ENCODE measurements around the gene HACL1. TPM values are rescaled to one million over a fixed set of nuclear protein-coding genes. Genes with fewer than 3 reads are reported as not detected.
"Not testable (repeated sequence)": the region's sequence is repeated elsewhere in the genome, so short reads cannot be mapped to it uniquely, and the experiment has no call there.

The HACL1 gene
- total RNA-seq, 1 donor = 39.3 TPM

DNA sequence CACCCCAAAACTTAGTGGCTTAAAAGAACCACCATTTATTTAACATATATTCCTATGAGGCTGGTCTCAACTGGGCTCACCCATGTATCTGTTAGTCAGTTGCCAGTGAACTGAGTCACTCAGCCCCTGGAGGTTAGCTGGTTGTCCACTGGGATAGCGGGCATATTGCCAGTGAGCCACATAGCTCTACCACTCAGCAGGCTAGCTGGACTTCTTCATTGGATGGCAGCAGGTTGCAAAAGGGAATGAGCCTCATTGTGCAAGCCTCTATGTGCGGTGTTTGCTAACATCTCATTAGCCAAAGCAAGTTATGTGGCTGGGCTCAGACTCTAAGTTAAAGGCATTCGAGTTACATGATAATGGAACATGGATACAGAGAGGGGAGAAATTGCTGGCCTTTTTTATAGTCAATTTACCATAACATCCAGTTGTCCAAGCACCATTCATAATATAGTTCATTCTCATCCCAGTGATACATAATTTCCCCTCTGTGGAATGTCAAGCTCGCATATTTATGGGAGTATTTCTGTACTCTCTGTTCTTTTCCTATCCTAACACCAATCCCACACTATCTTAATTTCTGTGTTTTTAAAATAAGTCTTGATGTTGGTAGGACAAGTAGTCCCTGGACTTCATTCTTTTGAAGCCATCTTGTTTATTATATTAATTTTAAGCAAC, 8.9 kb upstream of the HACL1 start:
- H3K9me3 ChIP-seq (ENCODE audit: low read depth, low read length) = no peaks in the 10 kb centered on the region
- no peaks in the 10 kb centered on the region for H3K4me1 ChIP-seq (ENCODE audit: insufficient read depth, low read length)
- H3K27me3 ChIP-seq (ENCODE audit: insufficient read depth, low read length) = no peaks in the 10 kb centered on the region
- no peak overlapping the region for H3K4me3 ChIP-seq (ENCODE audit: low read length)

DNA sequence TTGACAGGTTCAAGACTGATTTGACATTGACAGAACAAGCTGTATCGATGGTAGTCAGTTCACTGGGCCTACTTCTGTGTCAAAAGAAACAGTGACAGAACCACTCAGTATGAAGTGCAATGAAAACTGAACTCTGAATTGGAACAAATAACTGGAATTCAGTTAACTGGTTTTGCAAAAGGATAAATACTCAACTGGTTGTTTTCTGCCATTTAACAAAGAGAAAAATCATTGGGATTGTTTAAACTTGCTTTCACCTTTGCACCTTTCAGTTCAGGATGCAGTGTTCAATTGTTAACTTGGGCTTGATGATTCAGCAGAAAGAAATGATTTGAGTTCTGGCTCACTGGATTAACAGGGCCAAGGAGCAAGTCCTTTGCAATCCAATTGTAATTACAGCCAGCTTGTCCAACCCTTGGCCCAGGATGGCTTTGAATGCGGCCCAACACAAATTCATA, 5.1 kb upstream of the HACL1 start:
- Histone ChIP-seq H3K9me3 (ENCODE audit: low read depth, low read length) (no peaks in the 10 kb centered on the region), H3K4me3 (ENCODE audit: low read length) (no peak overlapping the region), H3K4me1 (ENCODE audit: insufficient read depth, low read length) (peaks cover 9% of the 10 kb centered on the region), H3K27me3 (ENCODE audit: insufficient read depth, low read length) (no peaks in the 10 kb centered on the region)

DNA sequence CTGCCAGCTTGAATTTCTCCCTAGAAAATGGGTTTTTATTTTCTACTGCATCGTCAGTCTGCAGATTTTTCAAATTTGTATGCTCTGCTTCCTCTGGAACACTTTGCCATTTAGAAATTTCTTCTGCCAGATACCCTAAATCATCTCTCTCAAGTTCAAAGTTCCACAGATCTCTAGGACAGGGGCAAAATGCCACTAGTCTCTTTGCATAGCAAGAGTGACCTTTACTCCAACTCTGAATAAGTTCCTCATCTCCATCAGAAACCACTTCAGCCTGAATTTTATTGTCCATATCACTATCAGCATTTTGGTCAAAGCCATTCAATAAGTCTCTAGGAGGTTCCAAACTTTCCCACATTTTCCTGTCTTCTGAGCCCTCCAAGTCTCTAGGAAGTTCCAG, 3.2 kb upstream of the HACL1 start:
- peaks cover 20% of the 10 kb centered on the region for H3K4me1 ChIP-seq (ENCODE audit: insufficient read depth, low read length)
- H3K9me3 ChIP-seq (ENCODE audit: low read depth, low read length); H3K4me3 ChIP-seq (ENCODE audit: low read length); H3K27me3 ChIP-seq (ENCODE audit: insufficient read depth, low read length): not testable (repeated sequence)

GRCh38 chr3:15602816-15603215, 1.4 kb upstream of the HACL1 start:
- not testable (repeated sequence) for H3K9me3 ChIP-seq (ENCODE audit: low read depth, low read length); H3K4me3 ChIP-seq (ENCODE audit: low read length); H3K27me3 ChIP-seq (ENCODE audit: insufficient read depth, low read length)
- peaks cover 20% of the 10 kb centered on the region for H3K4me1 ChIP-seq (ENCODE audit: insufficient read depth, low read length)

- H3K9me3 ChIP-seq (ENCODE audit: low read depth, low read length) = no peaks in the 10 kb centered on the region
- H3K27me3 ChIP-seq (ENCODE audit: insufficient read depth, low read length) = no peaks in the 10 kb centered on the region
Observed at GRCh38 chr3:15602146-15602536, 772 bp upstream of the HACL1 start.

DNA sequence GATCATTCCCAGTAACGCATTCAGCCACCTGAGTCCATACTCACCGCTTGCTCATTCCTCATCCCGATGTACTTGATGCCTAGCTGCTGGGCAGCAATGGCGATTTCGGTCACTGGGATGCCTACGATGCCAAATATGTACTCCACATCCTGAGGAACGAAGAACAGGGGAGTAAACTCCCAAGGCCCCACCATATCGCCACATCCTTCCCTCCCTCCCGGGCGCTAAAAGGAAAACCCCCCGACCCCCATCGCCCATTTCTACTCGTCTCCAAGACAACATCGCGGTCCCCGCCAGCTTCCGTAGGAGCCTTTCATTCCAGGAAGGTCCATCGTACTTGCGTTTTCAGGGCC, 347 bp downstream of the HACL1 start:
- Histone ChIP-seq H3K27me3 (ENCODE audit: insufficient read depth, low read length) (no peaks in the 10 kb centered on the region), H3K9me3 (ENCODE audit: low read depth, low read length) (no peaks in the 10 kb centered on the region), H3K4me1 (ENCODE audit: insufficient read depth, low read length) (peaks cover 20% of the 10 kb centered on the region), H3K4me3 (ENCODE audit: low read length) (peak overlapping the region; percentile 79)

More at GRCh38 chr3:15602146-15602536, 772 bp upstream of the HACL1 start:
- peak overlapping the region; percentile 79 for H3K4me3 ChIP-seq (ENCODE audit: low read length)
- peaks cover 20% of the 10 kb centered on the region for H3K4me1 ChIP-seq (ENCODE audit: insufficient read depth, low read length)

DNA sequence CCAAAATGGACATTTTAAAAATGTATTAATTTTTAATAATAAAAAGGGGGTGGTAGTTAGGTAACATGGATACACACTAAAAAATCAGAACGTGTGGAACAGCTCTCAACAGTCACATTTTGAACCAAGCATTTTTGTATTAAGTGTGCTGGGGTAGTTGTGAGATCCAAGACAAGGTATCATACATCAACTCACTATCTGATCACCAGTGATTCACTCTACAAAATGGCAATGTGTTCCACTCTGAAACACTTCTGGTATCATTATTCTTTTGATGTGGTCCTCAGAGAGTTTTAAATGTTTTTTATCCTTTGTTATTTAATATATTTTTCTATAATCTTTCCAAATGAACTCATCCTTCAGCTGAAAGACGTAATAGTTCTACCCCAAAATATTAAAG, 5.4 kb downstream of the HACL1 start:
- H3K27me3 ChIP-seq (ENCODE audit: insufficient read depth, low read length) = no peaks in the 10 kb centered on the region
- no peak overlapping the region for H3K4me3 ChIP-seq (ENCODE audit: low read length)
- H3K4me1 ChIP-seq (ENCODE audit: insufficient read depth, low read length) = peaks cover 10% of the 10 kb centered on the region
- H3K9me3 ChIP-seq (ENCODE audit: low read depth, low read length) = no peaks in the 10 kb centered on the region

DNA sequence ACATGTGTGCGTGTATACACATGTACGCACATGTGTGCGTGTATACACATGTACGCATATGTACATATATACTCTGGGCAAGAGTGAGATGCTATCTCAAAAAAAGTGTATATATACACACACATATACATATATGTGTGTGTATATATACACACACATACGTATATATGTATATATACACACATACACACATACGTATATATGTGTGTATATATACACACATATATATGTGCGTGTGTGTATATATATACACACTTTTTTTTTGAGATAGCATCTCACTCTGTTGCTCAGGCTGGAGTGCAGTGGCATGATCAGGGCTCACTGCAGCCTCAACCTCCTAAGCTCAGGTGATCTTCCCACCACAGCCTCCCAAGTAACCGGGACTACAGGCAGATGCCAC, 8.4 kb downstream of the HACL1 start:
- Histone ChIP-seq H3K27me3 (ENCODE audit: insufficient read depth, low read length) (no peaks in the 10 kb centered on the region), H3K4me1 (ENCODE audit: insufficient read depth, low read length) (no peaks in the 10 kb centered on the region), H3K4me3 (ENCODE audit: low read length) (no peak overlapping the region), H3K9me3 (ENCODE audit: low read depth, low read length) (no peaks in the 10 kb centered on the region)

GRCh38 chr3:15591928-15592327, 9.4 kb downstream of the HACL1 start:
- Histone ChIP-seq H3K4me1 (ENCODE audit: insufficient read depth, low read length) (no peaks in the 10 kb centered on the region), H3K9me3 (ENCODE audit: low read depth, low read length) (no peaks in the 10 kb centered on the region), H3K27me3 (ENCODE audit: insufficient read depth, low read length) (no peaks in the 10 kb centered on the region), H3K4me3 (ENCODE audit: low read length) (no peak overlapping the region)

DNA sequence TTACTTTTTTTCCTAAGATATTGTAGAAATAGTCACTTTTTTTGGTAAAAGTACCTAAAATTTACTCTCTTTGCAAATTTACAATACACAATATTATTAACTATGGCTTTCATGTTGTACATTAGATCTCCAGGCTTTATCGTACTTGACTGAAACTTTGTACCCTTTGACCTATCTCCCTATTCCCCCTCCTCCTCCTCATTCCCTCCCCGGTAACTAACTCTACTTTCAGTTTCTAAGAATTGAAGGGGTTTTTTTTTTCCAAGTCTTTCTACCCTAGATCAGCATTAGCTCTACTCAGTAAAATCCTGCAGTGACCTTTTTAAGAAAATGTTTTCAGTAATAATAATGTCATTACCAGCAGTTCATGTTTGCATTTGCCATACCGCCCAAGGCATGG, 10.1 kb downstream of the HACL1 start:
- Histone ChIP-seq H3K9me3 (ENCODE audit: low read depth, low read length) (no peaks in the 10 kb centered on the region), H3K27me3 (ENCODE audit: insufficient read depth, low read length) (no peaks in the 10 kb centered on the region), H3K4me1 (ENCODE audit: insufficient read depth, low read length) (no peaks in the 10 kb centered on the region), H3K4me3 (ENCODE audit: low read length) (no peak overlapping the region)

- H3K4me1 ChIP-seq (ENCODE audit: insufficient read depth, low read length) = no peaks in the 10 kb centered on the region
- H3K9me3 ChIP-seq (ENCODE audit: low read depth, low read length) = no peaks in the 10 kb centered on the region
- H3K4me3 ChIP-seq (ENCODE audit: low read length) = no peak overlapping the region
- H3K27me3 ChIP-seq (ENCODE audit: insufficient read depth, low read length) = no peaks in the 10 kb centered on the region
Observed at GRCh38 chr3:15585111-15585845, 16.1 kb downstream of the HACL1 start.

- Histone ChIP-seq H3K9me3 (ENCODE audit: low read depth, low read length) (no peaks in the 10 kb centered on the region), H3K4me1 (ENCODE audit: insufficient read depth, low read length) (peaks cover 17% of the 10 kb centered on the region), H3K4me3 (ENCODE audit: low read length) (no peak overlapping the region)
Observed at GRCh38 chr3:15581471-15582394, 19.6 kb downstream of the HACL1 start.

DNA sequence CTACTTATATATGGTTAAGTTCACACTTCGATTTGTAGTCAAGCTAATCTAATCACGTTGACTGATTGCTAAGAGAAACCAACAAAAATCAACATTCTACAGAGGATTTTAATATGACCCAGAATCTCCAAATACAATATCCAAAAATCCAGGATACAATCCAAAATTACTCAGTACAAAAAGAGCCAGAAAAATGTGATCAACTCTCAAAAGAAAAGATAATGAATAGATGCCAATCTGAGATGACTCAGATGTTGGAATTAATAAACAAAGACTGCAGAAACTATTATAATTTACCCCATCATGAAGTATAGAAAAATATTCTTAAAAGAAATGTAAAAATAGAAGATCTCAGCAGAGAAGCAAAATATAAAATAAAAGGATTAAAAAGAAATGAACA, 22.3 kb downstream of the HACL1 start:
- Histone ChIP-seq H3K4me3 (ENCODE audit: low read length) (no peak overlapping the region), H3K27me3 (ENCODE audit: insufficient read depth, low read length) (no peaks in the 10 kb centered on the region), H3K4me1 (ENCODE audit: insufficient read depth, low read length) (peaks cover 17% of the 10 kb centered on the region), H3K9me3 (ENCODE audit: low read depth, low read length) (no peaks in the 10 kb centered on the region)

More at GRCh38 chr3:15581471-15582394, 19.6 kb downstream of the HACL1 start:
- H3K27me3 ChIP-seq (ENCODE audit: insufficient read depth, low read length) = no peaks in the 10 kb centered on the region

DNA sequence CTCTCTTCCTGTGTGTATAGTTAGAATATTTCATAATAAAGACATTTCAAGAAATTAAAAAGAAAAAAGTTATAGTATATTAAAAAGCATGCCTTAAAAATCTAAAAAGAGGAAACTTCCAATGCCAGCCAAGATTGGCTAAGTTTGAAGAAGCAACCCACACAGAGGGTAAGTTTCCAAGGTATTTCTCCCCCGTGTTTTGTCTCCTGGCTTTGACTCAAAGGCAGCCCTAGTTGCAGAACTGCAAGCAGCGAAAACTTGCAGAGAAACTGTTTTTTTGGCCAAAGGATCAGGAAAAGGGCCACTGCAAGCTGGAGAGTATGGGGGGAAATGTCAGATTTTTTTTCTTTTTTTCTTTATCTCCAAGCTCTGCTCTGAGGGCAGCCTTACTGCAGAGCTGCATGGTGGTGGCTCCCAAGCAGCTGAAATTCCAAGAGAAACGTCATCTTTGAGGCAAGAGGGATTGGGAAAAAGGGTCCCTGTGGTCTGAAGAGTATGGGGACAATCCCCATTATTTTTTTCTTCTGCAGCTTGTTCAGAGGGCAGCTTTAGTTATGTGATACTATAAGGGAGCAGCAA, 23.0 kb downstream of the HACL1 start:
- no peaks in the 10 kb centered on the region for H3K27me3 ChIP-seq (ENCODE audit: insufficient read depth, low read length)
- no peaks in the 10 kb centered on the region for H3K9me3 ChIP-seq (ENCODE audit: low read depth, low read length)
- H3K4me1 ChIP-seq (ENCODE audit: insufficient read depth, low read length) = peaks cover 17% of the 10 kb centered on the region
- no peak overlapping the region for H3K4me3 ChIP-seq (ENCODE audit: low read length)

- Histone ChIP-seq H3K9me3 (ENCODE audit: low read depth, low read length) (no peaks in the 10 kb centered on the region), H3K4me1 (ENCODE audit: insufficient read depth, low read length) (peaks cover 17% of the 10 kb centered on the region), H3K27me3 (ENCODE audit: insufficient read depth, low read length) (no peaks in the 10 kb centered on the region), H3K4me3 (ENCODE audit: low read length) (no peak overlapping the region)
Observed at GRCh38 chr3:15576475-15576874, 24.9 kb downstream of the HACL1 start.

All from mononuclear cell (primary cell).